Measurements from ENCODE around the gene GALNTL6.

The GALNTL6 gene

DNA sequence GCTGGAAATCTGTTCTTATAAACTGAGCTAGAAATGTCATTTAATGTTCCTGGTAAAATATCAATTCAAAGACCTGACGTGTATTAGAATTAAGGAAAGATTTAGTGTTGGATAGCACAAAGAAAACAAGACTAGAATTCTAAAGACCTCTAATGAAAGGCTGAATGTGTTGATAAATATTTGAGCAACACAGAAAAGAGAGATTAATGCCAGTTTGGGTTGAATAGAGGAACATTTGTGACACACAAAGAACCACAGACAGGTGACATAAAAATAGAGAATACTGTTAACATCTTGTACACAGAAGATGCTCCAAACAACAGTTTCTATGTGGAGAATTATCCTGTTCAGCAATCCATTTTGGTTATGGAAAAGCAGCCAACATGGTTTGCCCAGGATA, 1133.3 kb downstream of the GALNTL6 start:
- Histone ChIP-seq H3K79me2 (ENCODE audit: insufficient read depth, low read length) (no peaks in the 10 kb centered on the region), H3K27me3 (ENCODE audit: low read length) (no peaks in the 10 kb centered on the region), H3K36me3 (ENCODE audit: low read length) (no peaks in the 10 kb centered on the region), H3K9ac (ENCODE audit: low read length) (no peak overlapping the region), H2AFZ (ENCODE audit: low read depth, low read length, severe bottlenecking) (no peak overlapping the region), H3K4me2 (ENCODE audit: low read depth, low read length, poor library complexity, severe bottlenecking) (no peak overlapping the region), H4K20me1 (ENCODE audit: low read depth, low read length) (no peaks in the 10 kb centered on the region), H3K9me2 (replicated peaks; ENCODE audit: insufficient read depth, low read length) (no peaks in the 10 kb centered on the region), H3K9me3 (ENCODE audit: insufficient read depth, low read length) (no peaks in the 10 kb centered on the region), H3K27ac (ENCODE audit: low read depth, low read length) (no peak overlapping the region), H3K4me3 (ENCODE audit: insufficient read depth, low read length, poor library complexity, severe bottlenecking) (no peak overlapping the region), H3F3A (ENCODE audit: insufficient read depth) (no peaks in the 10 kb centered on the region)
- no peak for TF ChIP-seq EZH2phosphoT487 (conservative IDR thresholded peaks at IDR 0.05; ENCODE audit: low read length)
- TF ChIP-seq, protein P1, sequence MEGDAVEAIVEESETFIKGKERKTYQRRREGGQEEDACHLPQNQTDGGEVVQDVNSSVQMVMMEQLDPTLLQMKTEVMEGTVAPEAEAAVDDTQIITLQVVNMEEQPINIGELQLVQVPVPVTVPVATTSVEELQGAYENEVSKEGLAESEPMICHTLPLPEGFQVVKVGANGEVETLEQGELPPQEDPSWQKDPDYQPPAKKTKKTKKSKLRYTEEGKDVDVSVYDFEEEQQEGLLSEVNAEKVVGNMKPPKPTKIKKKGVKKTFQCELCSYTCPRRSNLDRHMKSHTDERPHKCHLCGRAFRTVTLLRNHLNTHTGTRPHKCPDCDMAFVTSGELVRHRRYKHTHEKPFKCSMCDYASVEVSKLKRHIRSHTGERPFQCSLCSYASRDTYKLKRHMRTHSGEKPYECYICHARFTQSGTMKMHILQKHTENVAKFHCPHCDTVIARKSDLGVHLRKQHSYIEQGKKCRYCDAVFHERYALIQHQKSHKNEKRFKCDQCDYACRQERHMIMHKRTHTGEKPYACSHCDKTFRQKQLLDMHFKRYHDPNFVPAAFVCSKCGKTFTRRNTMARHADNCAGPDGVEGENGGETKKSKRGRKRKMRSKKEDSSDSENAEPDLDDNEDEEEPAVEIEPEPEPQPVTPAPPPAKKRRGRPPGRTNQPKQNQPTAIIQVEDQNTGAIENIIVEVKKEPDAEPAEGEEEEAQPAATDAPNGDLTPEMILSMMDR (IDR thresholded peaks at IDR 0.05; ENCODE audit: insufficient read depth, low read length, poor library complexity, severe bottlenecking): no peak

DNA sequence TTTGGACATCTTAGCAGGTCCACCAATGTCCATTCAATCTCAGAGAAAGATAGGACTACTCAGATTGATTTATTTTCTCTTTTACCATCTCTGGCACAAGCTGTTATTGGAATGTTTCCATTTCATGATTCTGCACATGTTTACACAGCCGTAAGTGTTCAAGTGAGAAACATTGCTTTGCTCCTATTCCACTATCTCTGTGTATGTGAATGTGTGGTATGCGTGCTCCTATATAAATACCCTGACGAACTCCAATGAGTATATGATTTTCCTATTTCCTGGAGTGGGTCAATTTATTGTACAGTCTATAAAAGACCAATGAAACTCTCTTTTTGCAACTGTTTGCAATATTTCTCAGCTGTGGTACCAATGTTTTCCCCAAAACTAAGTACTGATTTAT, 1134.4 kb downstream of the GALNTL6 start:
- Histone ChIP-seq H3K27ac (ENCODE audit: low read depth, low read length) (no peak overlapping the region), H3K4me2 (ENCODE audit: low read depth, low read length, poor library complexity, severe bottlenecking) (no peak overlapping the region), H3K79me2 (ENCODE audit: insufficient read depth, low read length) (no peaks in the 10 kb centered on the region), H2AFZ (ENCODE audit: low read depth, low read length, severe bottlenecking) (no peak overlapping the region), H3K4me3 (ENCODE audit: insufficient read depth, low read length, poor library complexity, severe bottlenecking) (no peak overlapping the region), H3K36me3 (ENCODE audit: low read length) (no peaks in the 10 kb centered on the region), H3K9me3 (ENCODE audit: insufficient read depth, low read length) (no peaks in the 10 kb centered on the region), H3K9me2 (replicated peaks; ENCODE audit: insufficient read depth, low read length) (no peaks in the 10 kb centered on the region), H3K9ac (ENCODE audit: low read length) (no peak overlapping the region), H3K27me3 (ENCODE audit: low read length) (no peaks in the 10 kb centered on the region), H4K20me1 (ENCODE audit: low read depth, low read length) (no peaks in the 10 kb centered on the region), H3F3A (ENCODE audit: insufficient read depth) (no peaks in the 10 kb centered on the region)
- no peak for TF ChIP-seq EZH2phosphoT487 (conservative IDR thresholded peaks at IDR 0.05; ENCODE audit: low read length)
- TF ChIP-seq, protein P1 (IDR thresholded peaks at IDR 0.05; ENCODE audit: insufficient read depth, low read length, poor library complexity, severe bottlenecking): no peak

DNA sequence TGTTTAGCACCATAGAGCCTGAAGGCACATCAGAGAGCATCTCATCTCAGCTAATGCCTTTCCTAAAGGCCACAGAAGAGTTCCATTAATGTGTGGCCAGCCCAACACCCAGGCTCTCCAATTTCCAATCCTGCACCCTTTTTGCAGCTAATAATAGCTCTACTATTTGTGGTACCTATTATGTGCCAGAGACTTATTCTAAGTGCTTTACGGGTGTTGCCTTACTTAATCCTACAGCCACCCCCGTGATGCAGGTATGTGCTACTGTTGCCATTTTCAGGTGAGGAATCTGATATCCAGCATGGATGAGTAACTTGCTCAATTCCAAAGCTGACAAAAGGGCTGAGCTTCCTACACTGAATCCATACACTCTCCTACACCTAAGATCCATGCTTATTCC, 1137.8 kb downstream of the GALNTL6 start:
- no peak for TF ChIP-seq EZH2phosphoT487 (conservative IDR thresholded peaks at IDR 0.05; ENCODE audit: low read length)
- H3K9me3 ChIP-seq (ENCODE audit: insufficient read depth, low read length): no peaks in the 10 kb centered on the region
- H4K20me1 ChIP-seq (ENCODE audit: low read depth, low read length): no peaks in the 10 kb centered on the region
- no peak overlapping the region for H3K27ac ChIP-seq (ENCODE audit: low read depth, low read length)
- no peaks in the 10 kb centered on the region for H3K9me2 ChIP-seq (replicated peaks; ENCODE audit: insufficient read depth, low read length)
- no peaks in the 10 kb centered on the region for H3K27me3 ChIP-seq (ENCODE audit: low read length)
- H2AFZ ChIP-seq (ENCODE audit: low read depth, low read length, severe bottlenecking): no peak overlapping the region
- no peaks in the 10 kb centered on the region for H3K79me2 ChIP-seq (ENCODE audit: insufficient read depth, low read length)
- no peaks in the 10 kb centered on the region for H3K36me3 ChIP-seq (ENCODE audit: low read length)
- H3F3A ChIP-seq (ENCODE audit: insufficient read depth): no peaks in the 10 kb centered on the region
- H3K4me3 ChIP-seq (ENCODE audit: insufficient read depth, low read length, poor library complexity, severe bottlenecking): no peak overlapping the region
- no peak overlapping the region for H3K9ac ChIP-seq (ENCODE audit: low read length)
- no peak overlapping the region for H3K4me2 ChIP-seq (ENCODE audit: low read depth, low read length, poor library complexity, severe bottlenecking)

DNA sequence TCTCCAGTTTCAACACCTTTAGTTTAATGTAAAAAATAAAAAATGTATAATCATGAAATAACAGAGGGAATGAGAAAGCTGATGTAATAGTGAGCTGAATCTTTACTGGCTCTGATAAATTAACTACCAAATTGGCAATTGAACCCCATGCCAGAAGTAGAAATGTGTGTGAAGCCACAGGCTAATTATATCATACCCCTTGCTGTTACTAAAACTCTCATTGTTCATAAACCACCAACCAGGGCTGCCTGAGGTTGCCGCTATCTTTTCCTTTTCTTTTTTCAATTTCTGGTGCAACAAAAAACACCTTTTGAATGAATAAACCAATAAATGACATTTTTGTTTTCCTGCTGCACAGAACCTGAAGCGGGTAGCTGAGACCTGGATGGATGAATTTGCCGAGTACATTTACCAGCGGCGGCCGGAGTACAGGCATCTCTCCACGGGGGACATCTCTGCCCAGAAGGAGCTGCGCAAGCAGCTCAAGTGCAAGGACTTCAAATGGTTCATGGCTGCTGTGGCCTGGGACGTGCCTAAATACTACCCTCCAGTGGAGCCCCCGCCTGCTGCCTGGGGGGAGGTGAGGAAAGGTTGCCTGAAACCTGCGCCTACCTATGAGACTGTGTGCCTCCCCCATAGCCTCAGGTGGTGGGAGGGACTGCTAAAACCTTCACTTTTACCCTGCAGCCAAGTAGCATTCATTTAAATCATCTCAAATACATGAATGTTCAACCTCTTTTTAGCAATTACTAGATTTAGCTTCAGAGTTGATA, 1138.7 kb downstream of the GALNTL6 start:
- Histone ChIP-seq H3K27me3 (ENCODE audit: low read length) (no peaks in the 10 kb centered on the region), H2AFZ (ENCODE audit: low read depth, low read length, severe bottlenecking) (no peak overlapping the region), H3K9me2 (replicated peaks; ENCODE audit: insufficient read depth, low read length) (no peaks in the 10 kb centered on the region), H3K4me3 (ENCODE audit: insufficient read depth, low read length, poor library complexity, severe bottlenecking) (no peak overlapping the region), H3K4me2 (ENCODE audit: low read depth, low read length, poor library complexity, severe bottlenecking) (no peak overlapping the region), H4K20me1 (ENCODE audit: low read depth, low read length) (no peaks in the 10 kb centered on the region), H3F3A (ENCODE audit: insufficient read depth) (no peaks in the 10 kb centered on the region), H3K9me3 (ENCODE audit: insufficient read depth, low read length) (no peaks in the 10 kb centered on the region), H3K27ac (ENCODE audit: low read depth, low read length) (no peak overlapping the region), H3K36me3 (ENCODE audit: low read length) (no peaks in the 10 kb centered on the region), H3K79me2 (ENCODE audit: insufficient read depth, low read length) (no peaks in the 10 kb centered on the region), H3K9ac (ENCODE audit: low read length) (no peak overlapping the region)
- no peak for TF ChIP-seq EZH2phosphoT487 (conservative IDR thresholded peaks at IDR 0.05; ENCODE audit: low read length)
- TF ChIP-seq, protein P1 (IDR thresholded peaks at IDR 0.05; ENCODE audit: insufficient read depth, low read length, poor library complexity, severe bottlenecking): no peak
